H1 (cell line): Measurements from ENCODE around the gene PLXNA3. TPM values are rescaled to one million over a fixed set of nuclear protein-coding genes. Genes with fewer than 3 reads are reported as not detected.

Source experiments
- CTCF ChIA-PET: fragments of 300-600 bp; sonication (Branson Sonifier 250); formaldehyde crosslinking; loops from one replicate; lab custom pipeline; 2021; ENCODE audit not compliant: partially characterized antibody; lab: Charles Lee
- POLR2A ChIA-PET: fragments of 300-600 bp; sonication (Branson Sonifier 250); formaldehyde crosslinking; loops from one replicate; lab custom pipeline; 2021; ENCODE audit warnings: inconsistent platforms; ENCODE audit not compliant: partially characterized antibody; lab: Charles Lee
- DNase-seq, 2 experiments: peaks; one replicate each; pipeline versions ENCODE4 v3.0.0 to v3.0.0-alpha.2; 2010 to 2022; ENCODE audit warnings: low spot score in 2 of 2, low read depth in 1 of 2, mixed read lengths in 1 of 2
- FAIRE-seq: peaks from 2 replicates; lab custom pipeline; 2011; peaks lifted over from hg19 to GRCh38; lab: Jason Lieb, UNC
- H2AFZ ChIP-seq: 2 replicates; pipeline ENCODE4 v1.8.1; 2012; ENCODE audit warnings: low read length, inconsistent platforms
- H2AK5ac ChIP-seq: 2 replicates; pipeline ENCODE4 v1.6.1; 2013; ENCODE audit warnings: low read depth, low read length
- H2BK120ac ChIP-seq: replicated peaks from 2 replicates; pipeline ENCODE3; 2013; ENCODE audit warnings: low read depth, low read length, inconsistent platforms
- H2BK12ac ChIP-seq: 2 replicates; pipeline ENCODE4 v1.6.1; 2013; ENCODE audit warnings: low read depth, low read length
- H2BK15ac ChIP-seq: 2 replicates; pipeline ENCODE4 v1.6.1; 2013; ENCODE audit warnings: low read length
- H2BK20ac ChIP-seq: 2 replicates; pipeline ENCODE4 v1.6.1; 2013; ENCODE audit warnings: low read length
- H2BK5ac ChIP-seq: 2 replicates; pipeline ENCODE4 v1.6.1; 2013; ENCODE audit warnings: low read depth, low read length
- H3K14ac ChIP-seq: 2 replicates; pipeline ENCODE4 v1.6.1; 2013; ENCODE audit warnings: inconsistent platforms; ENCODE audit not compliant: insufficient read length
- H3K18ac ChIP-seq: 2 replicates; pipeline ENCODE4 v1.6.1; 2013; ENCODE audit warnings: low read length; ENCODE audit errors: extremely low read depth
- H3K23ac ChIP-seq: 2 replicates; pipeline ENCODE4 v1.6.1; 2013; ENCODE audit warnings: inconsistent platforms; ENCODE audit not compliant: insufficient read length
- H3K23me2 ChIP-seq: 2 replicates; pipeline ENCODE4 v1.6.1; 2013; ENCODE audit warnings: low read depth, low read length
- H3K27ac ChIP-seq: 2 replicates; pipeline ENCODE4 v1.6.1; 2011; ENCODE audit warnings: low read depth, low read length, inconsistent platforms
- H3K27me3 ChIP-seq, 4 experiments: replicated peaks in 1 of 4; 1 replicate in 1 of 4; 2 replicates in 3 of 4; pipeline versions ENCODE4 v1.6.1 to v1.8.1; 2011 to 2013; ENCODE audit warnings: low read length in 3 of 4, mild to moderate bottlenecking in 3 of 4, inconsistent platforms in 2 of 4, mixed read lengths in 2 of 4, moderate library complexity in 1 of 4; ENCODE audit not compliant: control insufficient read depth in 3 of 4, insufficient read depth in 3 of 4; ENCODE audit errors: extremely low read depth in 1 of 4
- H3K36me3 ChIP-seq, 4 experiments: 2 replicates each; pipeline versions ENCODE4 v1.6.1 to v1.8.1; 2011 to 2013; ENCODE audit warnings: mild to moderate bottlenecking in 4 of 4, low read length in 3 of 4, moderate library complexity in 2 of 4, control low read depth in 1 of 4, inconsistent platforms in 1 of 4; ENCODE audit not compliant: insufficient read depth in 4 of 4, control insufficient read depth in 2 of 4
- H3K4ac ChIP-seq: replicated peaks from 2 replicates; pipeline ENCODE3; 2013; ENCODE audit warnings: low read length, low read depth, mixed read lengths, inconsistent platforms; ENCODE audit not compliant: insufficient read length
- H3K4me1 ChIP-seq, 4 experiments: replicated peaks in 1 of 4; 1 replicate in 1 of 4; 2 replicates in 3 of 4; pipeline versions ENCODE4 v1.6.1 to v1.8.1; 2011 to 2013; ENCODE audit warnings: low read length in 3 of 4, inconsistent platforms in 2 of 4, mixed read lengths in 1 of 4; ENCODE audit not compliant: insufficient read depth in 4 of 4, control insufficient read depth in 3 of 4
- H3K4me2 ChIP-seq, 2 experiments: 2 replicates each; pipeline versions ENCODE4 v1.6.1 to v1.8.1; 2011 to 2013; ENCODE audit warnings: low read depth in 2 of 2, low read length in 2 of 2, control low read depth in 1 of 2, inconsistent platforms in 1 of 2, mild to moderate bottlenecking in 1 of 2; ENCODE audit not compliant: insufficient read depth in 1 of 2
- H3K4me3 ChIP-seq, 4 experiments: fragments of 200-600, 300-600 bp in 1 of 4; sonication (generic), shearing (Covaris generic), sonication (Bioruptor Twin) in 1 of 4; 2 replicates each; pipeline versions ENCODE4 v1.5.1 to v1.8.1; 2011 to 2016; ENCODE audit warnings: low read length in 4 of 4, low read depth in 3 of 4, control low read depth in 2 of 4, inconsistent platforms in 2 of 4, mild to moderate bottlenecking in 2 of 4, mixed read lengths in 1 of 4, moderate library complexity in 1 of 4; ENCODE audit not compliant: insufficient read depth in 2 of 4; ENCODE audit errors: extremely low read depth in 1 of 4
- H3K56ac ChIP-seq: replicated peaks from 2 replicates; pipeline ENCODE3; 2013; ENCODE audit warnings: low read depth, mild to moderate bottlenecking, mixed read lengths, low read length, inconsistent platforms; ENCODE audit not compliant: insufficient read length
- H3K79me1 ChIP-seq: 2 replicates; pipeline ENCODE4 v1.6.1; 2013; ENCODE audit warnings: low read depth, low read length, control low read depth
- H3K79me2 ChIP-seq, 2 experiments: 2 replicates each; pipeline versions ENCODE4 v1.6.1 to v1.8.1; 2012 to 2013; ENCODE audit warnings: low read length in 2 of 2, mild to moderate bottlenecking in 2 of 2, inconsistent platforms in 1 of 2; ENCODE audit not compliant: insufficient read depth in 2 of 2, control insufficient read depth in 1 of 2
- H3K9ac ChIP-seq, 4 experiments: replicated peaks in 1 of 4; 1 replicate in 1 of 4; 2 replicates in 3 of 4; pipeline versions ENCODE4 v1.6.1 to v1.8.1; 2011 to 2013; ENCODE audit warnings: low read depth in 3 of 4, low read length in 3 of 4, control low read depth in 2 of 4, mild to moderate bottlenecking in 2 of 4, moderate library complexity in 2 of 4, inconsistent platforms in 1 of 4; ENCODE audit errors: extremely low read depth in 1 of 4
- H3K9me3 ChIP-seq, 2 experiments: 2 replicates each; pipeline versions ENCODE4 v1.6.1 to v1.8.1; 2012 to 2013; ENCODE audit warnings: mild to moderate bottlenecking in 2 of 2, moderate library complexity in 2 of 2, control low read depth in 1 of 2, inconsistent platforms in 1 of 2, low read depth in 1 of 2, low read length in 1 of 2, mixed read lengths in 1 of 2; ENCODE audit not compliant: insufficient read depth in 2 of 2
- H4K20me1 ChIP-seq, 2 experiments: replicated peaks in 1 of 2; 2 replicates each; pipeline versions ENCODE3 to v1.8.1; 2011 to 2013; ENCODE audit warnings: inconsistent platforms in 2 of 2, low read length in 2 of 2, mild to moderate bottlenecking in 1 of 2; ENCODE audit not compliant: insufficient read depth in 2 of 2, control insufficient read depth in 1 of 2
- H4K5ac ChIP-seq: 2 replicates; pipeline ENCODE4 v1.6.1; 2013; ENCODE audit warnings: low read length, low read depth, mixed read lengths, inconsistent platforms; ENCODE audit not compliant: insufficient read length
- H4K8ac ChIP-seq: 2 replicates; pipeline ENCODE4 v1.8.0; 2013; ENCODE audit warnings: mild to moderate bottlenecking, moderate library complexity, low read length, inconsistent platforms; ENCODE audit not compliant: insufficient read depth; ENCODE audit errors: extremely low read depth
- H4K91ac ChIP-seq: replicated peaks from 2 replicates; pipeline ENCODE3; 2013; ENCODE audit warnings: low read length, mixed read lengths, inconsistent platforms; ENCODE audit not compliant: insufficient read length
- CTCF ChIP-seq, 3 experiments: IDR thresholded peaks; 1 replicate in 2 of 3; 2 replicates in 1 of 3; pipeline versions ENCODE4 v1.5.1 to v1.6.1; 2011; ENCODE audit warnings: low read length in 3 of 3, mild to moderate bottlenecking in 3 of 3, inconsistent platforms in 2 of 3, low read depth in 1 of 3, moderate library complexity in 1 of 3; ENCODE audit not compliant: insufficient read depth in 1 of 3; ENCODE audit errors: control extremely low read depth in 1 of 3
- HDAC2 ChIP-seq, 2 experiments: fragments of 300-600 bp in 1 of 2; sonication (generic) in 1 of 2; IDR thresholded peaks; 2 replicates each; pipeline ENCODE4 v1.6.1; 2011 to 2012; ENCODE audit warnings: low read depth in 2 of 2, low read length in 2 of 2, mild to moderate bottlenecking in 2 of 2, moderate library complexity in 2 of 2, borderline replicate concordance in 1 of 2, inconsistent platforms in 1 of 2
- HDAC6 ChIP-seq: IDR thresholded peaks from one replicate; pipeline ENCODE4 v1.7.1; 2012; ENCODE audit warnings: low read depth, mild to moderate bottlenecking, inconsistent platforms, low read length, moderate library complexity
- KDM1A ChIP-seq: fragments of 200-600, 300-600 bp; sonication (generic); IDR thresholded peaks from 2 replicates; pipeline ENCODE4 v1.7.1; 2016; ENCODE audit warnings: mild to moderate bottlenecking, low read length, borderline replicate concordance
- POLR2A ChIP-seq, 2 experiments: IDR thresholded peaks; 1 replicate in 1 of 2; 2 replicates in 1 of 2; pipeline ENCODE4 v1.6.1; 2011; ENCODE audit warnings: low read depth in 2 of 2, low read length in 2 of 2, mild to moderate bottlenecking in 2 of 2; ENCODE audit errors: control extremely low read depth in 1 of 2
- RAD21 ChIP-seq, 2 experiments: IDR thresholded peaks in 1 of 2; conservative IDR thresholded peaks in 1 of 2; 2 replicates each; pipeline ENCODE4 v1.6.1; 2011; ENCODE audit warnings: low read depth in 2 of 2, low read length in 2 of 2, improper control_type of control experiment in 1 of 2, inconsistent platforms in 1 of 2, mild to moderate bottlenecking in 1 of 2, moderate library complexity in 1 of 2
- TAF1 ChIP-seq: IDR thresholded peaks from 2 replicates; pipeline ENCODE4 v1.6.1; 2011; ENCODE audit warnings: mild to moderate bottlenecking, low read depth, low read length
- WGBS, 2 experiments: shearing (Covaris generic) in 1 of 2; methylation state at CpG; one replicate each; pipeline versions ENCODE4 v1.1.6 to v1.1.7; 2013 to 2015; ENCODE audit warnings: low lambda C conversion rate in 2 of 2, mixed read lengths in 2 of 2, inconsistent platforms in 1 of 2, low coverage in 1 of 2, missing lambda C conversion rate in 1 of 2; ENCODE audit not compliant: insufficient replicate concordance in 2 of 2, insufficient coverage in 1 of 2, insufficient read length in 1 of 2; ENCODE audit errors: extremely low coverage in 1 of 2, missing lambda C conversion rate in 1 of 2; 5-methylcytosine and 5-hydroxymethylcytosine counted together
- polyA plus RNA-seq, 7 experiments: library from polyadenylated mRNA; depleted of rRNA in 3 of 7; stranded (reverse) in 5 of 7; unstranded in 2 of 7; fragments of >200 nt in 5 of 7; fragments of 200-250 nt in 2 of 7; gene quantifications; 1 replicate in 5 of 7; 2 replicates in 1 of 7; 4 replicates in 1 of 7; pipeline versions ENCODE4 v1.2.1 to v1.2.3, GENCODE V29; 2011 to 2013; ENCODE audit warnings: missing spikeins in 2 of 7, mixed read lengths in 2 of 7
- total RNA-seq: library from RNA; stranded (reverse); fragmentation: NEBNext Ultra II Directional; extraction: Animal tissue kit (Norgen Biotek cat#: 25700); gene quantifications from 2 replicates; pipeline ENCODE4 v1.2.1, GENCODE V29; 2021

PLXNA3 gene
- total and polyA plus RNA-seq, 2 of the 8 experiments (the other 6 are each of a cell fraction or from before 2014, with no cell fraction given): 10.7 to 18.2 TPM

- peak overlapping the region; percentile 60 to 84 for H3K4me2 ChIP-seq
- no peaks in the 10 kb centered on the region for H3K79me1 ChIP-seq
- peaks cover 0 to 11% (median 2%) of the 10 kb centered on the region in 4 experiments; a peak in 4 of 7 replicates for H3K27me3 ChIP-seq
- H3K9me3 ChIP-seq: no peaks in the 10 kb centered on the region
- no peak overlapping the region for H2AFZ ChIP-seq
- H3K23me2 ChIP-seq: peaks cover 2% of the 10 kb centered on the region; the same call in 1 of the 2 replicates
- peaks cover 0 to under 1% (median under 1%) of the 10 kb centered on the region in 4 experiments; a peak in 2 of 8 replicates for H3K36me3 ChIP-seq
- H3K14ac ChIP-seq: no peak overlapping the region
- no peak overlapping the region for H4K5ac ChIP-seq
- CTCF ChIA-PET: interaction anchor here (0.6 to 1.8 kb wide), 14 partner anchors 8 to 210 kb away, joined by 3 to 7 read pairs (median 4); no protein-coding TSS in a partner anchor
- no peak overlapping the region for H2BK5ac ChIP-seq
- 24% methylated on average over 10 of the region's 15 CpGs; no CpG with 5 or more reads in 1 of the 2 experiments for WGBS, 2 experiments
- H4K20me1 ChIP-seq: peaks cover 0 to 2% of the 10 kb centered on the region in 2 experiments
- H3K9ac ChIP-seq: peak overlapping the region in 1 of 4 experiments; percentile 44; a peak in 1 of 7 replicates
- H3K4ac ChIP-seq: no peak overlapping the region
- H4K91ac ChIP-seq: no peak overlapping the region
- no peak overlapping the region for H3K56ac ChIP-seq
- DNase-seq (peak in 1 of 2 experiments; percentile 74), FAIRE-seq (peak; percentile 62)
- no peak overlapping the region for H3K27ac ChIP-seq
- no peaks in the 10 kb centered on the region for H3K79me2 ChIP-seq
- peak overlapping the region in 3 of 4 experiments; percentile 13 to 51 (median 18); a peak in 4 of 8 replicates for H3K4me3 ChIP-seq
- no peak overlapping the region for H2BK120ac ChIP-seq
- H3K23ac ChIP-seq: no peak overlapping the region
- POLR2A ChIA-PET: interaction anchor here (0.7 to 1.8 kb wide), 13 partner anchors 10 to 156 kb away, joined by 3 to 15 read pairs (median 3); partner anchors contain the start of gene RPL10
- peak overlapping the region; percentile 47; the same call in 1 of the 2 replicates for H4K8ac ChIP-seq
- H2BK15ac ChIP-seq: no peak overlapping the region
- H2BK12ac ChIP-seq: peak overlapping the region; percentile 60; the same call in 1 of the 2 replicates
- no peak overlapping the region for H2BK20ac ChIP-seq
- H2AK5ac ChIP-seq: no peak overlapping the region
- peak overlapping the region; percentile 71 for H3K18ac ChIP-seq
- 0 out of 7 replicates have a peak, but pooled peaks cover 0 to 3% (median 0%) of the 10 kb centered on the region in 4 experiments for H3K4me1 ChIP-seq
- no peak for TF ChIP-seq KDM1A
- 0 out of 2 replicates have a peak, but pooled peaks have one; percentile 22 for TF ChIP-seq TAF1
- TF ChIP-seq HDAC6: no peak
- peak; percentile 10 to 34; a peak in 1 of 4 replicates for TF ChIP-seq RAD21 (IDR thresholded peaks at IDR 0.05 in 1 of 2, conservative IDR thresholded peaks at IDR 0.05 in 1 of 2; ENCODE audit: low read depth in 2 of 2, low read length in 2 of 2)
- TF ChIP-seq HDAC2 (IDR thresholded peaks at IDR 0.05; ENCODE audit: borderline replicate concordance in 1 of 2, low read depth in 2 of 2, low read length in 2 of 2): no peak
- TF ChIP-seq CTCF (IDR thresholded peaks at IDR 0.05; ENCODE audit: control extremely low read depth in 1 of 3, insufficient read depth in 1 of 3, low read depth in 1 of 3, low read length in 3 of 3): peak in 2 of 3 experiments; percentile 40 to 50; a peak in 3 of 4 replicates
- TF ChIP-seq POLR2A (IDR thresholded peaks at IDR 0.05; ENCODE audit: control extremely low read depth in 1 of 2, low read depth in 2 of 2, low read length in 2 of 2): peak in 1 of 2 experiments; percentile 23; a peak in 1 of 3 replicates
These were observed 69.0 kb downstream of the PLXNA3 start for GRCh38 chrX:154526901-154527675.
